Thymus (tissue), 11 donors: ENCODE data around the gene RPL11. TPM values are rescaled to one million over a fixed set of nuclear protein-coding genes. Genes with fewer than 3 reads are reported as not detected.
"Not testable (repeated sequence)": the region's sequence is repeated elsewhere in the genome, so short reads cannot be mapped to it uniquely, and the experiment has no call there.

Experiments used
- DNase-seq, 9 donors: peaks; one replicate each; pipeline ENCODE4 v3.0.0-alpha.2; 2013; ENCODE audit warnings: low spot score in 9 of 9, low read depth in 6 of 9, missing footprints in 1 of 9
- H3K27ac ChIP-seq, 2 donors: one replicate each; pipeline ENCODE4 v1.5.1; 2013; ENCODE audit warnings: control low read depth in 1 of 2, low read depth in 1 of 2, low read length in 1 of 2, mild to moderate bottlenecking in 1 of 2, moderate library complexity in 1 of 2
- H3K27me3 ChIP-seq, 2 donors: one replicate each; pipeline ENCODE4 v1.5.1; 2013; ENCODE audit warnings: low read length in 1 of 2; ENCODE audit not compliant: control insufficient read depth in 2 of 2, insufficient read depth in 1 of 2
- H3K36me3 ChIP-seq, 2 donors: one replicate each; pipeline ENCODE4 v1.5.1; 2013; ENCODE audit warnings: low read length in 1 of 2, mild to moderate bottlenecking in 1 of 2, moderate library complexity in 1 of 2; ENCODE audit not compliant: control insufficient read depth in 2 of 2, insufficient read depth in 2 of 2
- H3K4me1 ChIP-seq, 2 donors: one replicate each; pipeline ENCODE4 v1.5.1; 2013; ENCODE audit warnings: low read length in 2 of 2; ENCODE audit not compliant: control insufficient read depth in 2 of 2, insufficient read depth in 2 of 2
- H3K4me3 ChIP-seq, 2 donors: one replicate each; pipeline ENCODE4 v1.5.1; 2013; ENCODE audit warnings: low read length in 2 of 2, control low read depth in 1 of 2, mild to moderate bottlenecking in 1 of 2
- H3K9me3 ChIP-seq, 2 donors: one replicate each; pipeline ENCODE4 v1.5.1; 2013; ENCODE audit warnings: low read length in 1 of 2, mild to moderate bottlenecking in 1 of 2; ENCODE audit not compliant: control insufficient read depth in 2 of 2, insufficient read depth in 1 of 2
- WGBS: extraction: QIAGEN DNeasy Blood & Tissue Kit; methylation state at CpG from one replicate; pipeline ENCODE4 v1.1.7; 2013; 5-methylcytosine and 5-hydroxymethylcytosine counted together
- polyA plus RNA-seq: library from polyadenylated mRNA; stranded (reverse); fragments of 200-250 nt; gene quantifications from one replicate; pipeline ENCODE4 v1.2.3, GENCODE V29; 2013
- total RNA-seq: library from RNA; stranded (reverse); fragments of 120-200 nt; gene quantifications from one replicate; pipeline ENCODE4 v1.2.4, GENCODE V29; 2013
- donor health status: healthy.

RPL11 gene
- total and polyA plus RNA-seq, 2 donors = 3,178 to 4,395 TPM

- DNase-seq = no peak
- Histone ChIP-seq H3K4me1 (peaks cover 0 to 3% of the 10 kb centered on the region in 2 donors), H3K36me3 (no peaks in the 10 kb centered on the region), H3K4me3 (no peak overlapping the region), H3K9me3 (no peaks in the 10 kb centered on the region), H3K27ac (no peak overlapping the region), H3K27me3 (peaks cover 0 to 11% of the 10 kb centered on the region in 2 donors)
- 96% methylated on average over 6 of the region's 6 CpGs for WGBS
Measured at GRCh38 chr1:23648576-23648975, 43.0 kb upstream of the RPL11 start.

GRCh38 chr1:23649157-23649556 lies 42.4 kb upstream of the RPL11 start:
- WGBS = 97% methylated on average over 11 of the region's 11 CpGs
- not testable (repeated sequence) for H3K27ac ChIP-seq, DNase-seq, H3K4me3 ChIP-seq, H3K9me3 ChIP-seq, H3K4me1 ChIP-seq, H3K36me3 ChIP-seq
- H3K27me3 ChIP-seq = peaks cover 0 to 11% of the 10 kb centered on the region in 2 donors

GRCh38 chr1:23650344-23650990 lies 41.1 kb upstream of the RPL11 start:
- Histone ChIP-seq H3K27me3 (peaks cover 0 to 11% of the 10 kb centered on the region in 2 donors), H3K36me3 (no peaks in the 10 kb centered on the region), H3K4me3 (no peak overlapping the region), H3K27ac (no peak overlapping the region), H3K4me1 (no peaks in the 10 kb centered on the region), H3K9me3 (no peaks in the 10 kb centered on the region)
- 76% methylated on average over 10 of the region's 10 CpGs for WGBS
- no peak for DNase-seq

GRCh38 chr1:23651069-23651808 lies 40.4 kb upstream of the RPL11 start:
- peaks cover 0 to 11% of the 10 kb centered on the region in 2 donors for H3K27me3 ChIP-seq
- WGBS = 82% methylated on average over 7 of the region's 7 CpGs
- H3K4me3 ChIP-seq = no peak overlapping the region
- no peaks in the 10 kb centered on the region for H3K4me1 ChIP-seq
- H3K36me3 ChIP-seq = no peaks in the 10 kb centered on the region
- DNase-seq = no peak
- no peaks in the 10 kb centered on the region for H3K9me3 ChIP-seq
- H3K27ac ChIP-seq = no peak overlapping the region

- peak in 3 of 9 donors; percentile 23 to 57 (median 51) for DNase-seq
- H3K36me3 ChIP-seq = no peaks in the 10 kb centered on the region
Measured at GRCh38 chr1:23657659-23658275, 33.8 kb upstream of the RPL11 start.

GRCh38 chr1:23660671-23661070 lies 30.9 kb upstream of the RPL11 start:
- H3K27ac ChIP-seq = no peak overlapping the region
- no peaks in the 10 kb centered on the region for H3K36me3 ChIP-seq
- WGBS = 93% methylated on average over 9 of the region's 9 CpGs
- H3K4me3 ChIP-seq = no peak overlapping the region
- H3K9me3 ChIP-seq = peaks cover 0 to 3% of the 10 kb centered on the region in 2 donors
- no peaks in the 10 kb centered on the region for H3K27me3 ChIP-seq
- no peak for DNase-seq
- H3K4me1 ChIP-seq = peaks cover 0 to 7% of the 10 kb centered on the region in 2 donors

More at GRCh38 chr1:23657659-23658275, 33.8 kb upstream of the RPL11 start:
- Histone ChIP-seq H3K4me1 (no peaks in the 10 kb centered on the region), H3K4me3 (no peak overlapping the region), H3K27ac (no peak overlapping the region), H3K27me3 (no peaks in the 10 kb centered on the region), H3K9me3 (peaks cover 0 to 3% of the 10 kb centered on the region in 2 donors)
- 73% methylated on average over 7 of the region's 7 CpGs for WGBS

GRCh38 chr1:23661887-23662286 lies 29.7 kb upstream of the RPL11 start:
- H3K4me3 ChIP-seq = no peak overlapping the region
- H3K27ac ChIP-seq = no peak overlapping the region
- WGBS = 84% methylated on average over 4 of the region's 4 CpGs
- peaks cover 0 to 7% of the 10 kb centered on the region in 2 donors for H3K4me1 ChIP-seq
- no peaks in the 10 kb centered on the region for H3K27me3 ChIP-seq
- no peak for DNase-seq
- H3K36me3 ChIP-seq = no peaks in the 10 kb centered on the region
- peaks cover 0 to 3% of the 10 kb centered on the region in 2 donors for H3K9me3 ChIP-seq

- Histone ChIP-seq H3K9me3 (no peaks in the 10 kb centered on the region), H3K4me1 (peaks cover 0 to 7% of the 10 kb centered on the region in 2 donors), H3K27me3 (no peaks in the 10 kb centered on the region), H3K4me3 (no peak overlapping the region), H3K27ac (no peak overlapping the region), H3K36me3 (no peaks in the 10 kb centered on the region)
- DNase-seq = peak in 8 of 9 donors; percentile 19 to 65 (median 36)
- 82% methylated on average over 11 of the region's 11 CpGs for WGBS
Measured at GRCh38 chr1:23664837-23665795, 26.5 kb upstream of the RPL11 start.
